ENCODE measurements around the gene DHFR2.

Gene DHFR2

GRCh38 chr3:94009608-94010007, 53.1 kb downstream of the DHFR2 start:
- H3K27ac ChIP-seq (ENCODE audit: low read length, poor library complexity, severe bottlenecking), result no peak overlapping the region
- no peak overlapping the region for H3K23ac ChIP-seq (ENCODE audit: low read length in 2 of 2)
- no peak overlapping the region for H2BK5ac ChIP-seq (ENCODE audit: low read depth, low read length, poor library complexity, severe bottlenecking)
- H2BK120ac ChIP-seq (ENCODE audit: low read depth, low read length), result no peak overlapping the region
- H3K9ac ChIP-seq (ENCODE audit: low read length), result no peak overlapping the region
- H3K79me1 ChIP-seq (replicated peaks; ENCODE audit: low read length, poor library complexity, severe bottlenecking), result peaks cover 4% of the 10 kb centered on the region
- WGBS, result 100% methylated on average over 2 of the region's 2 CpGs
- H2BK15ac ChIP-seq (ENCODE audit: low read depth, poor library complexity, severe bottlenecking), result no peak overlapping the region
- H3K14ac ChIP-seq (ENCODE audit: low read length in 2 of 2), result no peak overlapping the region
- DNase-seq, result no peak
- H3K4me3 ChIP-seq (ENCODE audit: insufficient read depth in 1 of 2, low read depth in 1 of 2, low read length in 2 of 2), result no peak overlapping the region
- no peak overlapping the region for H2AFZ ChIP-seq (ENCODE audit: low read depth, low read length)
- H3K27me3 ChIP-seq (ENCODE audit: control insufficient read depth in 1 of 2, insufficient read depth in 1 of 2, low read length in 2 of 2), result no peaks in the 10 kb centered on the region
- H3K4ac ChIP-seq (ENCODE audit: low read depth in 1 of 2, low read length in 2 of 2), result no peak overlapping the region
- H3K18ac ChIP-seq (ENCODE audit: low read depth in 1 of 2, low read length in 2 of 2), result no peak overlapping the region
- no peak overlapping the region for H3K4me2 ChIP-seq (ENCODE audit: low read length, poor library complexity, severe bottlenecking)
- H3K36me3 ChIP-seq (ENCODE audit: control insufficient read depth in 1 of 2, insufficient read depth in 2 of 2, low read depth in 1 of 2, low read length in 2 of 2), result no peaks in the 10 kb centered on the region
- no peaks in the 10 kb centered on the region for H3K9me3 ChIP-seq (ENCODE audit: control insufficient read depth, low read length)
- H3K4me1 ChIP-seq (ENCODE audit: control insufficient read depth, insufficient read depth, low read depth, low read length), result no peaks in the 10 kb centered on the region
- H2BK12ac ChIP-seq (ENCODE audit: low read length in 2 of 2), result no peak overlapping the region
- H4K8ac ChIP-seq (ENCODE audit: low read length), result no peak overlapping the region
- no peak overlapping the region for H2AK5ac ChIP-seq (ENCODE audit: low read length, severe bottlenecking)
- H4K91ac ChIP-seq (ENCODE audit: low read length), result no peak overlapping the region

- H2AFZ ChIP-seq (ENCODE audit: low read depth, low read length), result no peak overlapping the region
- no peak overlapping the region for H3K23ac ChIP-seq (ENCODE audit: low read length in 2 of 2)
- no peak overlapping the region for H3K4me3 ChIP-seq (ENCODE audit: insufficient read depth in 1 of 2, low read depth in 1 of 2, low read length in 2 of 2)
- H2BK5ac ChIP-seq (ENCODE audit: low read depth, low read length, poor library complexity, severe bottlenecking), result no peak overlapping the region
- H2BK120ac ChIP-seq (ENCODE audit: low read depth, low read length), result no peak overlapping the region
- no peak overlapping the region for H3K4me2 ChIP-seq (ENCODE audit: low read length, poor library complexity, severe bottlenecking)
- H2BK12ac ChIP-seq (ENCODE audit: low read length in 2 of 2), result no peak overlapping the region
- no peak for DNase-seq
- no peak overlapping the region for H3K27ac ChIP-seq (ENCODE audit: low read length, poor library complexity, severe bottlenecking)
- H3K27me3 ChIP-seq (ENCODE audit: control insufficient read depth in 1 of 2, insufficient read depth in 1 of 2, low read length in 2 of 2), result no peaks in the 10 kb centered on the region
- no peak overlapping the region for H3K4ac ChIP-seq (ENCODE audit: low read depth in 1 of 2, low read length in 2 of 2)
- no peaks in the 10 kb centered on the region for H3K4me1 ChIP-seq (ENCODE audit: control insufficient read depth, insufficient read depth, low read depth, low read length)
- H3K9ac ChIP-seq (ENCODE audit: low read length), result no peak overlapping the region
- H3K14ac ChIP-seq (ENCODE audit: low read length in 2 of 2), result no peak overlapping the region
- peaks cover 4% of the 10 kb centered on the region for H3K79me1 ChIP-seq (replicated peaks; ENCODE audit: low read length, poor library complexity, severe bottlenecking)
- WGBS, result 100% methylated on average over 2 of the region's 2 CpGs
- H3K9me3 ChIP-seq (ENCODE audit: control insufficient read depth, low read length), result no peaks in the 10 kb centered on the region
- H2AK5ac ChIP-seq (ENCODE audit: low read length, severe bottlenecking), result no peak overlapping the region
- no peak overlapping the region for H4K8ac ChIP-seq (ENCODE audit: low read length)
- no peak overlapping the region for H3K18ac ChIP-seq (ENCODE audit: low read depth in 1 of 2, low read length in 2 of 2)
- H4K91ac ChIP-seq (ENCODE audit: low read length), result no peak overlapping the region
- no peak overlapping the region for H2BK15ac ChIP-seq (ENCODE audit: low read depth, poor library complexity, severe bottlenecking)
- H3K36me3 ChIP-seq (ENCODE audit: control insufficient read depth in 1 of 2, insufficient read depth in 2 of 2, low read depth in 1 of 2, low read length in 2 of 2), result no peaks in the 10 kb centered on the region
Measured at GRCh38 chr3:94008253-94008652, 54.5 kb downstream of the DHFR2 start.

Data from mesenchymal stem cell (in vitro differentiated cells and primary cell).